HEK293T (cell line): Measurements from ENCODE around the gene MYO5B.

ENCODE experiments used
- BHLHE40 ChIP-seq: fragments of 450-650 bp; IDR thresholded peaks from 2 replicates; pipeline ENCODE4 v1.6.1; 2016; ENCODE audit warnings: mild to moderate bottlenecking, moderate library complexity, borderline replicate concordance
- ELF4 ChIP-seq: fragments of 450-650 bp; IDR thresholded peaks from 2 replicates; pipeline ENCODE4 v1.6.1; 2017; ENCODE audit warnings: antibody characterized with exemption
- HDGF ChIP-seq: fragments of 450-650 bp; IDR thresholded peaks from 2 replicates; pipeline ENCODE4 v1.6.1; 2017; ENCODE audit warnings: antibody characterized with exemption, borderline replicate concordance
- LEF1 ChIP-seq: fragments of 450-650 bp; IDR thresholded peaks from 2 replicates; pipeline ENCODE4 v1.6.1; 2017; ENCODE audit warnings: mild to moderate bottlenecking, borderline replicate concordance

- TF ChIP-seq HDGF (no peak), BHLHE40 (no peak), LEF1 (no peak), ELF4 (no peak)
Measured at GRCh38 chr18:49842656-49843055, 352.3 kb downstream of the MYO5B start.
